Measurements from ENCODE around the gene MSANTD1. TPM values are rescaled to one million over a fixed set of nuclear protein-coding genes. Genes with fewer than 3 reads are reported as not detected.
"Not testable (repeated sequence)": the region's sequence is repeated elsewhere in the genome, so short reads cannot be mapped to it uniquely, and the experiment has no call there.

MSANTD1 gene
- total RNA-seq, 1 experiment from 2014 or later = 0.20 TPM

DNA sequence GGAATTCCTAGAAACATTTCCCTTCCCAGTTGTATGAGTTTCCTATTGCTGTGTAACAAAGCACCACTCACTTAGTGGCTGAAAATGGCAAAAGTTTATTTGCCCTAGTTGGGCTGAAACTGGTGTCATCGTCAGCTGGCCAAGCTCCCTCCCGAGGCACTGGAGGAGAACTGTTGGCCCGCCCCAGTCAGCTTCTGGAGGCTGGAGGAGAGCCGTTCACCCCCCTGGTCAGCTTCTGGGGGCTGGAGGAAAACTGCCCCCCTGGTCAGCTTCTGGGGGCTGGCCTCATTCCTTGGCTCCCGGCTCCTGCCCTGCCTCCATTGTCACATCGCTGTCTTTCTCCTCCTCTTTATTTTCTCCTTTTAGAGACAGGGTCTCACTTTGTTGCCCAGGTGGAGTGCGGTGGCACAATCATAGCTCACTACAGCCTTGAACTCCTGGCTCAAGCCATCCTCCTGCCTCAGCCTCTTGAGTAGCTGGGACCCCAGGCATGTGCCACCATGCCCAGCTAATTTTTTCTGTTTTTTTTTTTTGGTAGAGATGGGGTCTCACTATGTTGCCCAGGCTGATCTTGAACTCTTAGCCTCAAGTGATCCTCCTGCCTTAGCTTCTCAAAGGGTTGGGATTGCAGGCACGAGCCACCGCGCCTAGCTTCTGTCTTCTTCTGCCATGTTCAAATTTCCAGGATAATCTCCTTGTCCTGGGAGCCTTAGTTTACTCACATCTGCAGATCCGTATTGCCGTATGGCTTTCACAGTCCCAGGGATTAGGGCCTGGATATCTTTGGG, 47.1 kb downstream of the MSANTD1 start:
- no peak for DNase-seq (ENCODE audit: low spot score)
- in situ Hi-C loops (cut with HindIII; ENCODE audit: low sequenced_read_pairs) = no loop called here

DNA sequence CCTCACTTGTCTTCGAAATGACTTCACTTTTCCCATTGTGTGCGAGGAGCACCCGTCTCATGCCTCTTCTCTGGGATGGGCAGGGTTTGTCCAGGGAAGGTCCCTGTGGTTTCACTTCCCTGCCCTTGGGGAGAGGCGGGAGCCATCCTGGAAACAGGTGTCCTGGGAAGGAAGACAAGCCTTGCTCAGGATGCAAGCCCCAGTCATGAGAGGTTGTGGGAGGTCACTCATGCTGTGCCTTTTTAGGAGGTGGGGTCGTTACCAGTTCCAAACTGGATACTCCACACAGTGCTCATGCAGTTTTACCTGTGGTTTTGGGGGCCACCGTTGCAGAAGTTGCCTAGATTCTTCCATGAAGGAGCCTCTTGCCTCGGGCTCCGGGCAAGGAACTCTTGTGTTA, 47.7 kb downstream of the MSANTD1 start:
- no peak for DNase-seq (ENCODE audit: low spot score)
- in situ Hi-C loops (cut with HindIII; ENCODE audit: low sequenced_read_pairs) = no loop called here

DNA sequence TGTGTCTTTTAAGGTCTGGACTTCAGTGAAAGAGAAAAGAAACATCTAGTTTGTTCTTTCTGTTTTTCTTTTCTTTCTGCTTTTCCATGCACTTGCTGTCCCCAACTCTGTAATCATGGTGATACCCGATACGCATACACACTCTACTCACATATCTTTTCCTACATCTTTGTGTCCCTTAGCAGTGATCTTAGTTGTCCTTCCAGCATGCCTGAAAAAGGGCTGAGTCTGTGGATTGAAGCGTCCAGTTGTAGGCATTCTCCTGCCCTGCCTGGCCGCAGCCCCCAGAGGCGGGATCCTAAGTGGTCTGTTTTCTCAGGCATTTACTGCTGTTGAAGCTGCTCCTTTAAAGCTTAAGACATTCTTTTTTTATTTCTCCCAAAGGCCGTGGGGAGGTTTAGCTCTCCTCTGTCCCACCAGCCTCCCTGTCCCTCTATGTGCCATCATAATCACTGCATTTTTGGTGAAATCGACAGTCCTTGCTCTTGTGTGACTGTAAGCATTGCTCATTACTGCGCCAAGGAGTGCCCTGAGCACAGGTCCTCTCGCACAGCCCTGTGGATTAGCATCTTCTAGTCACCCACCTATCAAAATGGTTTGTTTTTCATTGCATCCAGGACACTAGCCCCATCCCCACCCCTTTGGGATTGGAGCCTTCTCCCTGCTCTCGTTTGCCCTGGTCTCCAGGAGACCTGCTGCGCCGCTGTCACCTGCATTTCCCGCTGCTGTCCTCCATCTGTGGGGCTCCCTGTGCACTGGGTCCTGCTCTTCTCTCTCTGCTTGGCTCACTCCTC, 48.3 kb downstream of the MSANTD1 start:
- no peak for DNase-seq (ENCODE audit: low spot score)
- in situ Hi-C loops (cut with HindIII; ENCODE audit: low sequenced_read_pairs) = no loop called here

DNA sequence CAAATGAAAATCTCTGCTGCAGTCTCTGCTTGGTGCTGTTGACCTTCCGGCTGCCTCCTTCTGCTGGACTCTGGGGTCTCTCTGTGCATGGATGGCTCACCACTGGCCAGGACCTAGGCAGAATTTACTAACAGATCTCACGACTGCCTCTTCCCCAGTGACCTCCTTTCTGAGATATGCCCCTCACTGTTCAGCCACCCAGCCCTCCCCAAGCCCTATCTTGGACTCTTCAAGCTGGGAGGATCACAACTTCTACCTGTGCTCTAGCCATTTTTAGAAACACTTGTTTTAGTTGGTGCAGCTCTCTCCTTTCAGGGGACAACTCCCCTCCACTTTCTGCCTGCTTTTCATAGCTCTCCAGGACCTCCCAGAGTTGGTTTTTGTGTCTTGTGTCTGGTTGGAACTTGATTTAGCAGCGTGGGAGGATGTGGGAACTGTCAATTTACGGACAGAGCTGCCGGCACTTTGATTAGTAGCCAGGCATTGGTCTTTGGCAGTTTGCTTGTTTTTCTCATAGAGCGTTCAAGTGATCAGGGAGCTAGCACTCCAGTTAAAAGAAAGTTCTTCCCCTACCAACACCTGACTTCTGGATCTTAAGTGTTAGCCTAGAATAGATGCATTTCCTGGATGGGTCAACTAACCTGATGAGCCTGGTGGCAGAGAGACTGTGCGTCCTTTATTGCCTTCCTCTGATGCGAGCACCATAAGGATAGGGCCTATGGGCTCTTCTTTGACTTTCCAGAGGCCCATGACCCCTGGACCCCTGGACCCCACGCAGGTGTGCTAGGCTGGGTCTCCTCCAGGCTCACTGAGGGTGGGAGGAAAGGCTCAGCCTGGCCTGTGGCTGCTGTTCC, 50.4 kb downstream of the MSANTD1 start:
- in situ Hi-C loops (cut with HindIII; ENCODE audit: low sequenced_read_pairs) = no loop called here
- DNase-seq (ENCODE audit: low spot score) = peak; percentile 38

DNA sequence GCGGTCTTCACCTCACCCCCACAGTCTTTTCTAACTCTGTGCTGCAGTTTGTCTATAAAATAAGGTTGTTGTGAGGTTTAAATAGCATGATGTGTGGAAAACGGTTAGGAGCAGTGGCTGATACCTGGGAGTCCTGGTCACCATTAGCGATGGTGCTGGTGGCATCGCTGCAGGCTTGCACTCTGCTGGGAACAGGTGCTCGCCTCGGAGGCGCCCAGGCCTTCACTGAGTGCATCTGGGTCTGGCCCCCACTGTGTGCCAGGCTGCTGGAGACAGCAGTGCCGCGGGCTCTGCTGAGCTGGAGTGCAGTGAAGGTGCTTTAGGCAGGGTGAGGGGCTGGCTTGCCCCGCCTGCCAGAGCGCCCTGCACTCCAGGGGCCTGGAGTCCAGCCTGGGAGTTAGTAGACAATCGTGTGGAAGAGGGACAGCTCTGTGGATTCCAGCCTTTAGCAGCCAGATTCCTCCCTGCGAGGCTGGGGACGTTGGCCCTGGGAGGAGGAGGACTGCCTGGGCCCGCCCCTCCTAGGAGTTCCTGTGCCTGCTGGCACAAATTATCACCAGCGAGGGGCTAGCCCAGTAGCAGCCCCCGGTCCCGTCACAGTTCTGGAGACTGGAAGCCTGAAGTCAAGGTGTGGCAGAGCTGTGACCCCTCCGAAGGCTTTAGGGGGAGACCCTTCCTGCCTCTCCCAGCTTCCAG, 51.2 kb downstream of the MSANTD1 start:
- DNase-seq (ENCODE audit: low spot score) = no peak
- in situ Hi-C loops (cut with HindIII; ENCODE audit: low sequenced_read_pairs) = no loop called here

DNA sequence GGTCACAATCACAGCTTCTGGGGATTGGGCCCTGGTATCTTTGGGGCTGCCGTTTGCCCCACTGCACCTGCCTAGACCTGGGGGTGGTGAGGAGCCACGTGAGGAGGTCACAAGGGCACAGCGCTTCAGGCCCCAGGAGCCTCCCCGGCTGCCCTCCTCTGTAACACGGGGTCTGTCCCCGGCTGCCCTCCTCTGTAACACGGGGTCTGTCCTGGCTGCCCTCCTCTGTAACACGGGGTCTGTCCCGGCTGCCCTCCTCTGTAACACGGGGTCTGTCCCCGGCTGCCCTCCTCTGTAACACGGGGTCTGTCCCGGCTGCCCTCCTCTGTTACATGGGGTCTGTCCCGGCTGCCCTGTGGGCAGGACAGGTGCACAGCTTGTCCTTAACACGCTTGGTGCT, 51.9 kb downstream of the MSANTD1 start:
- DNase-seq (ENCODE audit: low spot score); in situ Hi-C loops (cut with HindIII; ENCODE audit: low sequenced_read_pairs): not testable (repeated sequence)

DNA sequence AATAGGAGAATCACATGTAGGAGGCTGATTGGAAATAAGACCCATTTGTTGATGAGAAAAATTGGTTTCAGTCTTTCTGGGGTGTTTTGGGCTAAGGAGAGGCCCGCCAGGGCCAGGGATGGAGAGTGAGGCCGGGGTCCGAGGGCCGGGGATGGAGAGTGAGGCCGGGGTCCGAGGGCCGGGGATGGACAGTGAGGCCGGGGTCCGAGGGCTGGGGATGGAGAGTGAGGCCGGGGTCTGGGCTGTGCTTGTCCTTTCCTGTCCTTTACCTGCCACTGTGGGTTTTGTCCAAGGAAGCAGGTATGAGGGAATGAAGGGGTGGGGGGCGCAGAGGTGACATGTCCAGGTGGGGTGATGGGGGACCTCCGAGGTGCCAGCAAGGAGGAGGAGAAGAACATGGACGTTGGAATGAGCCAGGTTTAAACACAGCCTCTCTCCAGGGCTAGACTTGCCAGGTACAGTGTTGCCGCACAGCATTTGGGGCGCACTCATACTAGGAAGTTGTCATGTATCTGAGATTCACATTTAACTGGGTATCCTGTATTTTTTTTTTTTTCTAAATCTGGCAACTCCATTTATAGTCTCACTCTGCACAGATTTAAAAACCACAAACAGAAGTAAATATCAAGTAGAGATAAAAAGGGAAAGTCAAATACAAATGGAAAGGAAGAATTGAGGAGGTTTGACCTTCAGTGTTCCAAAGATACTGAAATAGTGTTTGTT, 52.7 kb downstream of the MSANTD1 start:
- in situ Hi-C loops (cut with HindIII; ENCODE audit: low sequenced_read_pairs) = no loop called here

DNA sequence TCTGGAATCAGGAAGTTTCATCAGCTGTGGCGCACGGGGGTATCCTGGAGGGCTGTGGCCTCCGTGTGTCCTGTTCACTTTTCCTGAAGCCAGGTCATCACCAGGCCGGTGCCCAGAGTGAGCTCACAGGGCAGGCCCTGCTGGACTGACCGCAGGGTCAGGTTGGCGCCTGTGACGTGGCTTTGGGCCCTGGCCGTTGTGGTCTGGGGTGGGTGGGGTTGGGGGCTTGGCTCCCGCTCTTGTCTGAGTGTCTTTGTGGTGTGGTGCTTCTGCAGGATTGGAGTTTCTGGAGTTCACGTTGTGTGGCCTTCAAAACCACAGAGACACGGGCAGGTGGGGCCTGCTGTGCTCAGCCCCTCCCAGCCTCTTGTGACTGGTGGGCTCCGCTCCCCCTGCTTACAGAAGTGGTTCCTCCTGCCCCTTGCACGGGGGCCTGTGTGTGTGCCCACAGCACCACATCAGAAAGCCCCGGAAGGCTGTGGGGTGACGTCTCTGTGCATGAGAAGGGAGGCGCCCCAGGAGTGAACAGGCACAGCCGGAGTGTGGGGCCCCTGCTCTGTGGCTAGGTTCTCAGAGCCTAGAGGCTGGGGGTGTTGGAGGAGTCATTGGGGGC, 53.3 kb downstream of the MSANTD1 start:
- DNase-seq (ENCODE audit: low spot score) = no peak
- in situ Hi-C loops (cut with HindIII; ENCODE audit: low sequenced_read_pairs) = no loop called here

More for the DNA sequence above, 52.7 kb downstream of the MSANTD1 start:
- DNase-seq (ENCODE audit: low spot score) = no peak

DNA sequence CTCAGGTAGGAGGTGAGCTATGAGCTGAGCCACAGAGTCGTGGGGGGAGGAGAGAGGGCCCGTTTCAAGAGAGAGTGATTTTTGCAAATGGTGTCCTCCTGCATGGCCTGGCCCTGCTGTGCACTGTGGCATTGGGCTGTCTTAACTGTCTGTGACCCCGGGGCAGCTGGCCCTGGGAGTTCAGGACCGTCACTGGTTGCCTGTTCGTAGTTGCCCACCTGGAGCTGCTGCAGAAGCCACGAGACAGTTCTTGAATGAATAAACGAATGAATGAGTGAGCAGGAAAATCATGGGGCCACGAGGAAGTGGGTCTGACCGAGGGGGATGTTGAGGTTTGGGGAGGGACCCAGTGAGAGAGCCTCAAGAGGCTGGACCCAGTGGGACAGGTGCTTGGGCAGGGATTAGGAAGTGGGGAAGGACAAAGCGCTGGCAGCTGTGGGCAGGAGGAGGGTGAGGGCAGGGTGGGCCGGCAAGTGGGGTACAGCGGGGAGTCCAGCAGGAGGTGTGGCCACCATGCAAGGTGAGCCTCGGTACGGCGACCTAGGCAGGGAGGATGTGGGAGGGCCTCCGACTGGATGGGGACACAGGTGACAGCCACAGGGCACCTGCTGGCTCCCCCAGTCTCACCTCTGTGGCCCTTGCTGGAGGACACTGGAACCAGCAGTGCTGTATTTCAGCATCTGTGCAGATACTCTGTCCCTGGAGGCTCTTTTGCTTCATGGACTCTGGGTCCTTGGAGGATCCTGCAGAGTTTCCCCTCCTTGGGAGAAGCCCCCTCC, 54.0 kb downstream of the MSANTD1 start:
- DNase-seq (ENCODE audit: low spot score) = no peak
- in situ Hi-C loops (cut with HindIII; ENCODE audit: low sequenced_read_pairs) = no loop called here

DNA sequence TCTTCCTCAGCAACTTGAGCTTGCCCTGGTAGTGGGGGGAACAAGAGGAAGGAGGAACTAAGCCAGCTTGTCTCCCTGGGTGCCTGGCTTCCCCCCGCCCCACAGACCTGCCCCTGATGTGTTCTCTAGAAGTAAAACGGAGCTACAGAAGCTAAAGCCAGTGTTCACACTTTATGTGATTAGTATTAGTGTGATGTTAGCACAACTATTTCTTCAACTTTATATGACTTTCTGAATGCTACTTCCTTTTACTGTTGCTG, 54.5 kb downstream of the MSANTD1 start:
- in situ Hi-C loops (cut with HindIII; ENCODE audit: low sequenced_read_pairs) = no loop called here
- DNase-seq (ENCODE audit: low spot score) = no peak

DNA sequence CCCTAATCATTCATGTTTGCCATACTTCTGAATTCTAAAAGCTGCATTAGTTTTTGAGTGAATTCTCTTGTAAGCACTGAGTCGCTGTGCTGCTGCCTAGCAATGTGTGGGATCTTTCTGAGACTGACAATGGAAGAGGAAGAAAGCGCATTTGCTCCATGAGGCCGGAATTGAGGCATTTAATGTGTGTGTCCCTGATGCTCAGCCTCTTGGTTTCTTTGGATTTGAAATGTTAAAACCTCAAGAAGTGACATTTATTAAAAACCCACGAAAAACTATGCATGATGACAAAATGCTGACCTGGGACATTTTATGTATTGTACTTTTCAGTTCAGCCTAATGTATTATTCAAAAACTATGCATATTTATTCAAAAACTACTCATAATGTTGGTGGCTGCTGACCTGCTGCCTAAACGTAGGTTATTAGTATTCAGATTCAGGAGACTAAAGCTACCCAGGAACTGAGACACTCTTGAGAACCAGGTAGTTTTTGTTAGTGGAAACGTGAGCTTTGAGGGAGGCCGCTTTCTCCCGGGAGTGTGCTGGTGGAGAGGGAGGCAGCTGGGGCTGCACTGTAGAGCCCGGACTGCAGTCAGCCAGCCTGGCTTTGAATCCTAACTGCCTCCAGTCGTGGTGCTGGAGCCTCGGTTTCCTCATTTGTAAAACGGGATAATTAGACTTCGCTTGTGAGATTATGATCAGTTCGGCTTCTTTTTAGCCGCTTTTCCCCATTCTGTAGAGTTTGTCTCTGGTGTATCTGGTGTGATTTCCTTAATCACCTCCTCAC, 55.2 kb downstream of the MSANTD1 start:
- in situ Hi-C loops (cut with HindIII; ENCODE audit: low sequenced_read_pairs) = no loop called here
- DNase-seq (ENCODE audit: low spot score) = peak; percentile 65

DNA sequence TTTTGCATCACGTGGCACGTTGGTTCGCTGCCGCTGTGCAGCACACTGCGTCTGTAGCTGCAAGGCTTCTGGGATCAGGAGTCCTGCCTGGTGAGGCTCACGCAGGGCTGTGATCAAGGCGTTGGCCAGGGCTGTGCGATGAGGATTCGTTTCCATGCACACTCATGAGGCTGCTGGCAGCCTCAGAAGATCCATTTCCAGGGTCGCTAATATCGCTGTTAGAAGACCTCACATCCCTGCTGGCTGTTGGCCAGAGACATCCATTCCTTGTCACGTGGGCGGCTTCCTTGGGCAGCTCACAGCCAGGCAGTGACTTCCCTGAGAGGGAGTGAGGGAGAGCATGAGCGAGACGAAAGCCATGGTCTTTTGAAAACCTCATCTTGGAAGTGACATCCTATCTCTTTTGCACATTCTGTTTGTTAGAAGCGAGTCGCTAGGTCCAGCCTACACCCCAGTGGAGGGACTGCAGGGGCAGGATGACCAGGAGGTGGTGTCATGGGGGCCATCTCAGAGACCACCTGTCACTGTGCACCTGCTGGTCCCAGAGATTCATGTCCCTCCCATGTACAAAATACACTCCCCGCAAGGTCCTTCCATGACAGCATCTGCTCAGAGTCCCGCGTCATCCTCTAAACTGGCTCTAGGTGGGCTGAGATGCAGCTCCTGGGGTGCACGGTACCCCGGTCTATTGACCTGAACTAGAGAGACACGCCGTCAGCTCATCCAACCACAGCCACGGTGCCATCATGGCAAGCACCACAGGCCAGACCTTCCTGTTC, 56.1 kb downstream of the MSANTD1 start:
- peak; percentile 73 for DNase-seq (ENCODE audit: low spot score)
- in situ Hi-C loops (cut with HindIII; ENCODE audit: low sequenced_read_pairs) = no loop called here

DNA sequence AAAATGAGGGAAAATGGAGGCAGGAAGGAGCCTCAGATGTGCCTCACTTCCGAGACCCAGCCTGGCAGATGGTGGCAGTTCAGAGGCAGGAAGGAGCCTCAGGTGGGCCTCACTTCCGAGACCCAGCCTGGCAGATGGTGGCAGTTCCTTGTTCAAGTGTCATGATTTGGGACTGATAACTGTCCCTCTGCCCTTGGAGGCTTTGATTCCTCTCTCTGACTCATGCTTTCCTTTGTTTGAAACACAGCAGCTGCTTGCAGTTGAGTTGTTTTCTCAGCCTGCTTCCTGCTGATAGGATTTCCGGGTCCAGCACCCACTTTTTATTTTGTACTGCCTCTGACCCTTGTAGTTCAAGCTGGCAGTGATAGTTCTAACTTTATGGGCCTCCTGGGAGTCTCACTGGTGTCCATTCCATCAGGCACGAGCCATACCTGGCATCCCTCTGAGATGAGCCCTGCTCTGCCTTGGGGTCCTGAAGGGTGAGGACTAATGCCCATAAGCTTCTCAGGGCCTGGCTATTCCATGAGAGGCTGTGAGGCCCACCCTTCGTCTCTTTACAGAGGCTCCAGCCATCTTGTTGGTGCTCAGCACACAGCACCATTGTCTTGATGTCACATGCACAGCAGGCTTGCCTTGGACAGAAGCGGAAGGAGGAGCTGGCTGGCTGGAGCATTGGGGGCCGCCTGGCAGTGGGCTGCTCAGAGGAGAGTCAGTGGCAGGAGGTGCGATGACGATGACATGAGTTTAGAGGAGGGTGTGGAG, 56.8 kb downstream of the MSANTD1 start:
- in situ Hi-C loops (cut with HindIII; ENCODE audit: low sequenced_read_pairs) = no loop called here
- DNase-seq (ENCODE audit: low spot score) = peak; percentile 39
